Measurements from ENCODE around the gene CHST3.

The CHST3 gene

GRCh38 chr10:72061491-72061890, 97.3 kb downstream of the CHST3 start:
- no peak for DNase-seq

- DNase-seq, result no peak
Observed at GRCh38 chr10:72061930-72062329, 97.7 kb downstream of the CHST3 start.

- DNase-seq, result no peak
Observed at GRCh38 chr10:72062382-72062781, 98.2 kb downstream of the CHST3 start.

Measured in T1000 (cell line).